Limb (tissue), 2 donors: ENCODE data around the gene AHNAK.

Experiments used
- DNase-seq, 2 donors: peaks; one replicate each; pipeline ENCODE4 v3.0.0-alpha.2; 2016; ENCODE audit errors: extremely low spot score in 2 of 2

Gene AHNAK

GRCh38 chr11:62402960-62403730 lies 143.5 kb downstream of the AHNAK start:
- DNase-seq, result no peak

DNA sequence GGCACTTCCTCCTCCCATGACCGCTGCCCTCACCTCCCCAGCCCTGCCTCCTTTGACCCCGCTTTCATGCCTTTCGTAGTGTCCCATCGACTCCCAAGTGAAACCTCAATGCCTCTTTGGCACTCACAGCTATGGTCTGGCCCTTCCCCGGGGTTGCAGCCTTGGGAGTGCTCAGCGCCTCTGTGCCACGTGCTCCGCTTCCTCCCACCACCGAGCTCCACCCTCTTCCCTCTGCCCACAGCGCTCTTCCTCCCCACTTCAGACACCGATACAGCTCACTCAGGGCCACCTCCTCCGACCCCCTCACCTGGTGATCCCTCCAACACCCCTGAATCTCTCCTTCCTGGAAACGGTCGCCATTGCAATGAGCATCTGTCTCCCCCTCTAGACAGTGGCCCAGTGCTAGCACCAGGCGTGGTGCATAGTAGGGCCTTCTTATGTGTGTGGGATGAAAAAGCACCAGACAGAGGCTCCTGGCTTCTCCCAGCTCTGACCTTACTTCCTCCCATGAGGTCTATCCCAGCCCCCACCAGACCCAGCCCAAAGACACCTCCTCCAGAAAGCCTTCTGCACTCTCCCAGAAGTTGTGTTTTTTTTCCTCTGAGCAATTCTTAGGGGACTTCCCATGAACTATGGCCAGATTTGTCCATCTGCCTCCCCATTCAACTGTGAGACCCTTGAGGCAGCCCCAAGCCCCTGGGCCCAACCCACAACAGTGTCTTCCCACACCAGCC lies 144.2 kb downstream of the AHNAK start:
- DNase-seq, result no peak

- no peak for DNase-seq
These were observed 144.8 kb downstream of the AHNAK start for GRCh38 chr11:62401811-62402210.

DNA sequence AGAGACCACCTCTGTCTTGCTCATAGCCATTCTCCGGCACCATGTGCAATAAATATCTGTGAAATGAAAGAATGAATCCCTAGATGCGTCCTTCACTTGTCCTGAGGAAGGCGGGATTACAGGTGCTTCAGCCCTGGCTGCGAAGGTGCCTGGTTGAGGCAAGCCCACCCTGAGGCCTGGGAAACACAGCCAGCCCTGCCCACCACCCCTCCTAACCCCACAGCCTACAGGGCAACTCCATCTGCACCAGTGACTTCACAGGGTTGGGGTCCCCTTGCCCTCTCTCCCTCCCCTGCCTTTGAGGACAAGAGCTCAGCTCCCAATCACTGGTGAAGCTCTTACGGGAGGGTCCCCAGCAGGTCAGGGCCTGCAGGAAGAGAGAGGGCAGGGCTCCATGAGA lies 145.2 kb downstream of the AHNAK start:
- DNase-seq, result no peak

- peak; percentile 80 to 84 for DNase-seq
These were observed 145.8 kb downstream of the AHNAK start for GRCh38 chr11:62400760-62401159.

DNA sequence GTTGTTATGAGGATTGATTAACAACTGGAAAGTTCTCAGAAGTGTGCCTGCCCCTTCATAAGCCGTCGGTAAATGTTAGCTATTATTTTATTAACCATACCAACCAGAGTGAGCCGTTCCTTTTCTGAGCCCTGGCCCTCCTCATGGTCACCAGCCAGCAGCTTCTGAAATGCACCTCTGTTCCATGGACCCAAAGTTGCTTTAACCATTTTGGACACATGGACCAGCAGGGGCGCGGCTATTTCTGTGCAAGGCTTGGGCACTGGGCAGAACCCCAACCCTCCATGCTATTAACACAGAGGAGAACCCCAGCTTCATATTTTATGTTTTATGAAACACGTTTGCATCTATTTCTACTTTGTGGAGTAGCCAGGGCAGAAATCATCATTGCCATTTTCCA lies 146.3 kb downstream of the AHNAK start:
- no peak for DNase-seq

DNA sequence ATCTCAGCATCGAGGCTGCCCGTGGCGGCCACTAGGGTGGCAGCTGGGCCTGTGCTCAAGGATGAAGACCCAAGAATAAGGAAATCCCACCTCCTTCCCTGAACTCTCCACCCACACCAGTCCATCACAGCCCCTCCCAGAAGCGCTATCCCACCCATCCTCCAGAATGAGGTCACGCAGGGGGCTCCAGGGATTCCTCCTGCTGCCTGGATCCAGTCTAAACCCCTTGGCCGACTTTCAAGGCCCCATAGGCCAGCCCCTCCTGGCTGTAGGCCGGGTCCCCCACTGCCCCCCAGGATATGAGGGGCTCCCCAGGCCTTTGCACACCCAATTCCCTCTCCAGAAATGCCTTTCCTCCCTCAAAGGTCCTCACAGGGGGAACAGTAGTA lies 146.7 kb downstream of the AHNAK start:
- DNase-seq, result peak; percentile 76 to 77

DNA sequence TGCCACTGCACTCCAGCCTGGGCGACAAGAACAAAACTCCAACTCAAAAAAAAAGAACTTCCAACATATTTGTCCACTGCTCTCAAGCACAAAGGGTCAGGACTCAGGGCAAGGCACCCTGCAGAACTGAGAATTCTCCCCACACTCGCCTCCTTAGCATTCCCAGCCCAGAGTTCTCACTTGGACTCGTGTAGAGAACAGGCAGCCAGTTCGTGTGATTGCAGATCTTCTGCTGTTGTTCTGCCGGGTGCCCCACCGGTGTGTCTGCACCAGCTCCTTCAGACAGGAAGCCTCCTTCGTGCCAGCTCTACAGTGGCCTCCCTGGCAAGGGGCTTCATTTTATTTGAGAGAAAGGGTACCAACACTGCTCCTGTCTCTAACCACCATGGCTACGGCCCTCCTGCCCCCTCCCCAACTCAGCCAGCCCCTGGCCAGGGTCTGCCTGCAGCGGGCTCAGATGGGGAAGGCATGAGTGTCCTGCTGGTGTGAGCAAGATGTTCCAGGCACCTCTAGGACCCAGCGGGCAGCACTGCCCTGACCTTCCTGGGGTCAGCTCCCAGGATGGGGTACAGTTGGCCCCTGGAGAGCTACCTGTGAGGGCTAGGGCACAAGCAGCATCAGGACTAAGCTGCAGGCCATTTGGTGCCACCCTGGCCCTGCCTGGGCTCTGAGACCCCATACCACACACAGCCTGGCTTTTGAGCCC lies 147.3 kb downstream of the AHNAK start:
- DNase-seq, result no peak

GRCh38 chr11:62398011-62398994 lies 148.3 kb downstream of the AHNAK start:
- no peak for DNase-seq

- DNase-seq, result no peak
These were observed 150.6 kb downstream of the AHNAK start for GRCh38 chr11:62395885-62396551.

- peak; percentile 85 to 94 for DNase-seq
These were observed 151.6 kb downstream of the AHNAK start for GRCh38 chr11:62394825-62395538.

GRCh38 chr11:62393735-62394134 lies 152.9 kb downstream of the AHNAK start:
- DNase-seq, result no peak

GRCh38 chr11:62393061-62393611 lies 153.5 kb downstream of the AHNAK start:
- DNase-seq, result no peak

DNA sequence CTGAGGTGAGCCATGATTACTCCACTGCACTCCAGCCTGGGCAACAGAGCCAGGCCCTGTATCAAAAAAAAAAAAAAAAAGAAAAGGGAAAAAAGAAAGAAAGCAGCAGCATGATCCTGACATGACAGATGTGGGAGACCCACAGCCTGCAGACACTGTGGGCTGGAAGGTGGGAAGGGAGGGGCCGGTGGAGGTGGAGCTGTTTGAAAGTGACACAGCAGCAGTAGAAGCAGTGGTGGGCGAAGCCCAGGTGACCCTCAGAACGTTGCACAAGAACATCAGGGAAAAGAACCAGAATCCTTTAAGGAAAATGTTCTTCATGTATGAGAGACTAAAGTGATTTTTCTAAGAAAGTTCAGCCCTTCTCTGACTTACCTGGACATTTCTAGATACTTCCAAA lies 154.1 kb downstream of the AHNAK start:
- DNase-seq, result no peak

GRCh38 chr11:62391642-62392425 lies 154.8 kb downstream of the AHNAK start:
- no peak for DNase-seq

DNA sequence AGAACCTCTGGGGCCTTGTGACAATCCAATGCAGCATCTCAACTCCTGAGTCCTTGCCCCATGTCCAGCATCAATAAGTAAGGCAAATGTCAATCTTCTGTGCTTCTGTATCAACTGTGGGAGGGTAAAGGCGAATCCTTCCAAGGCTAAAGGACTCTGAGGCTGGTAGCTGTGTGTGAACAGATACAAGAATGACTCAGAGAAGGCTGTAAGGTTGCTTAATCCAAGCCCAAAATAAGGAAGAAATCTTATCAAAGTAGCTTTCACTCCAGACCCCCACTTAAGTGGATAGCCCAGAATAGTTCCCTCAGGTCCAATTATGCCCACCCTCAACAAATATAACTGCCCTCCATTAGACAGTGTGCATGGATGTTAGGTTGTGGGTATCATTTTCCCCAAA lies 155.9 kb downstream of the AHNAK start:
- DNase-seq, result no peak

GRCh38 chr11:62390237-62390636 lies 156.4 kb downstream of the AHNAK start:
- no peak for DNase-seq

DNA sequence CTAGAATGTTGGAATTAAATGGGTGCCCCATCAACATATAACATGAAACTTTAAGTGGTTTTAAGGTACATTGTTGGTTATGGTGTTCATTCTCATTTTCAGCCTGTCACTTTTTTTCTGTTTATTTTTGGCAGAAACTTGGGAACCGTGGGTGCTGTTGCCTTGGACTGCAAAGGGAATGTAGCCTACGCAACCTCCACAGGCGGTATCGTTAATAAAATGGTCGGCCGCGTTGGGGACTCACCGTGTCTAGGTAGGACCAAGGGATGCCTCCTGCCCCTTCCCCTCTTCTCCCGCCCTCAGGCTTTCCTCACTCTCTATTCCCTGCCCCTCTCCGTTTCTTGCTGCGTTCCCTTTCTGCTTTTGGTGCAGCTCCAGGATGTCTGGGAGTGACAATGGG lies 157.6 kb downstream of the AHNAK start:
- no peak for DNase-seq

DNA sequence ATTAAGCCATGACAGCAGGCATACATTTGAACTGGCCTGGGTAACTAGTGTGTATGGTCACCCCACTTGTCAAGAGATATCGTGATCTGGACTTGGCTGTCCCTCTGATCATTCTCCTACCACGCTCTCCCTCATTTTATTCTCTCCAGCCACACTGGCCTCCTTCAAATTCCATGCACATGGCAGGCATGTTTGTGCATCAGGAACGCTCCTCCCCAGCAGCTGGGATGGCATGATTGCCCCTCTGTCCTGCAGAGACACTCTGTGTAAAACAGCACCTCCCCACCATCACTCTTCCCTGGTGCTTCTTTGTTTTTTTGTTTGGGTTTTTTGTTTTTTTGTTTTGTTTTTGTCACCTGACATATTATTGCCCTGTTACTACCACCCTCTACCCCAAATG lies 159.2 kb downstream of the AHNAK start:
- no peak for DNase-seq
